ENCODE data around the gene DNASE1.
A peak's percentile ranks its signal among the peaks of the same experiment; 100 is the strongest.
"Not testable (repeated sequence)": the region's sequence is repeated elsewhere in the genome, so short reads cannot be mapped to it uniquely, and the experiment has no call there.

Gene DNASE1

DNA sequence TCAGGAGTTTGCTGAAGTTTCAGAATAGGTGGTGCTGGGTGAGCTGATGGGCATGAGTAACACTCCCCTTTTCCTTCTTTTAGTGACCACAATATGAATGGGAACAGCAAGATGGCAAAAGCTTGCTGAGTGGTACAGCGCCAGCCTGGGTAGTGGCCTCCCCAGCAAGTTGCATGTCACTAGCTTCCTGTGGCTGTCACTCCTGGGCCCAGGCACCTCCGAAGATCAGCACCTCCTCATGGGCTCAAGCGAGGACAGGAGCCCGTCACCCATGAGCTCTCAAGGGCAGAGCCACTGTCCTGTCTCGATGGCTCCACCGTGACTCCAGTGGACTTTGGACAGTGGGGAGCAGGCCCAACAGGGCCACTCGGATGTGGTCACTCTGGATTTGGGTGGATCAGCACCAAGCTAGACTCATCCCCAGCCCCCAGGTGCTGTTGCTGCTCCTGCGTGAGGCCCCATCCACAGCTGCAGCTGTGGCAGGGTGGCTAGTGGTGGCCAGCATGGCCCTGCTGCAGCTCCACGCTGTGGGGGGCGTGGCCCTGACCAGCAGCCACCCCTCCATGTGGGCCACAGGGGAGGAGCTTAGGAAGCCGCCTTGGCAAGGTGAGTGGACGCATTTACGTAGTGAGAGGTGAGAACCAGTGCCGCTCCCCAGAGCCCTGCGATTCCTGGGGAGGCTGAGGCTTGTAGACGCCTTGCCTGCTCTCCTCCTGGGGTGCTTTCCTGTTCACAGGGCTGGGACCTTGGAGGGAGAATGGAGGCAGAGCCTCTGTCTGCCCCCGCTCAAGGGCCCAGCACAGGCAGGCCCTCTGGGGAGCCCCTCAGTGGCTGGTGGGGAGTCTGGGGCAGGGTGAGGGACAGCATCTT is 13.6 kb upstream of the DNASE1 start:
- no peak for DNase-seq (ENCODE audit: low read depth in 2 of 2)

- no peak for DNase-seq (ENCODE audit: low read depth in 2 of 2)
Measured at GRCh38 chr16:3641801-3642396, 12.6 kb upstream of the DNASE1 start.

DNA sequence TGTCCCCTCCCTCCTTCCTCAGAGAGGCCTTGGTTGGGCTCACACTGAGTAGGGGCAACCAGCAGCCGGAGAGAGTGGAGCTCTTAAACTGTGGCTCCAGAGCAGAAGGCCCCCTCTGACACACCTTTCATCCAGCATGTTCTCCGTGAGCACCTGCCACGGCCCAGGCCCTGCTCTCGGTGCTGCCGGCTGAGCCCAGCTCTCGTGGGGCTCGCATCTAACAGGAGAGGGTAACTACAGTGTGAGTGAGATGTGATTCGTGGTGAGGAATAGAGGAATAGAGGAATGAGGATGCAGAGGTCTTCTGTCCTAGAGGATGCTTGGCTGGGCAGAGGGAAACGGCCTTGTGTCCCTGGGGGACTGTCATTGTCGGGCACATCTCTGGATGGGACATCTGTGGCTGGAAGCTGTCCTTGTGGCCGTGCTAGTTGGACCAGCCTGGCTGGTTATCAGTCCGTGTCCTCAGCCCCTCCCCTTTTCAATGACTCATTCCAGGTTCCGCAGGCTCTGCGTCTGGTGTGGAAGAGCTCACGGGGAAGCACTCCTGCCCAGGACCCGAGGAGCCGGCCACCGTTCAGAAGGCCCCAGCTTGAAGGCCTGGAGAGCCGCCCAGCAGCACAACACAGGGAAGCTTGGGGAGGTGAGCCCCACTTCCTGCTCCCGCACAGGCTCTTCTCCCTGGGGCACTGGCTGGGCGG is 11.9 kb upstream of the DNASE1 start:
- DNase-seq (ENCODE audit: low read depth in 2 of 2) = no peak

GRCh38 chr16:3643095-3643730 is 11.3 kb upstream of the DNASE1 start:
- DNase-seq (ENCODE audit: low read depth in 2 of 2) = no peak

GRCh38 chr16:3645108-3645503 is 9.4 kb upstream of the DNASE1 start:
- DNase-seq (ENCODE audit: low read depth in 2 of 2) = no peak

DNA sequence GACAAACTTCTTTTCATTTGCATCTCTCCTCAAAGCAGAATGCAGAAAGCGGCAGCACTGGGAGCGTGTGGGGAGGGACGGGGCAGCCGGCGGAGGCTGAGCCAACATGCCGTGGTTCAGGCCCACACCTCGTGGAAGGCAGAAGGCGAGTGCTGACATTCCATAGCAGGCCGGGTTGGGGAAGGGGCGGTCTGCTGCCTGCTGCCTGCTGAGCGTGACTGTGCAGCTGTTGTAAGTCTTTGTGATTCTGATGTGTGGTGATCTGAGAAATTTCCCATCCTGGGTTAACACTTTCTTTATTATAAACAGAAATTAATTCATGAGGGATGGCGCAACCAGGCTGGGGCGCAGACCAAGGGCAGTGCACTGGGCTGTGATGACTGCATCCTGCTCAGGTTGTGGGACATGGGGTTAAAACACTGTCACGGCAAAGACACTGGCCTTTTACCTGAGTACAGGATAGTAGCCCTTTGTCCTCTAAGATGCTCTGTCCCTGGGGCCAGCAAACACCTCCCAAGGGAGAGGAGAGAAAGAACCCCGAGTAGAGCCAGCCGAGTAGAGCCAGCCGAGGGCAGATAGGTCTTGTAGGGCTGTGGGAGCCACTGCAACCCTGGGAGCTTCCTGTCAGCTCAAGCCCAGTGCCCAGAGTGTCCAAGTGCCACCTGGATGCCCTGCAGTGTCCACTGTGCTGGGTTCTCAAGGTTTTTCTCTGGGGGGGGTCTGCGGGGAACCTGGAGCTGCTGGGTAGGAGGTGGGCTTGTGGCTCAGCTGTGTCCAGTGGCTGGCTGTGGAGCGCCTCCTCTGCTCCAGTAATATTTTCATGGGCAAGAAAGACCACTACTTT is 8.8 kb upstream of the DNASE1 start:
- DNase-seq (ENCODE audit: low read depth in 2 of 2) = no peak

- DNase-seq (ENCODE audit: low read depth in 2 of 2) = no peak
Measured at GRCh38 chr16:3646348-3646920, 8.1 kb upstream of the DNASE1 start.

- no peak for DNase-seq (ENCODE audit: low read depth in 2 of 2)
Measured at GRCh38 chr16:3650631-3651265, 3.7 kb upstream of the DNASE1 start.

GRCh38 chr16:3651461-3652372 is 2.8 kb upstream of the DNASE1 start:
- no peak for DNase-seq (ENCODE audit: low read depth in 2 of 2)

DNA sequence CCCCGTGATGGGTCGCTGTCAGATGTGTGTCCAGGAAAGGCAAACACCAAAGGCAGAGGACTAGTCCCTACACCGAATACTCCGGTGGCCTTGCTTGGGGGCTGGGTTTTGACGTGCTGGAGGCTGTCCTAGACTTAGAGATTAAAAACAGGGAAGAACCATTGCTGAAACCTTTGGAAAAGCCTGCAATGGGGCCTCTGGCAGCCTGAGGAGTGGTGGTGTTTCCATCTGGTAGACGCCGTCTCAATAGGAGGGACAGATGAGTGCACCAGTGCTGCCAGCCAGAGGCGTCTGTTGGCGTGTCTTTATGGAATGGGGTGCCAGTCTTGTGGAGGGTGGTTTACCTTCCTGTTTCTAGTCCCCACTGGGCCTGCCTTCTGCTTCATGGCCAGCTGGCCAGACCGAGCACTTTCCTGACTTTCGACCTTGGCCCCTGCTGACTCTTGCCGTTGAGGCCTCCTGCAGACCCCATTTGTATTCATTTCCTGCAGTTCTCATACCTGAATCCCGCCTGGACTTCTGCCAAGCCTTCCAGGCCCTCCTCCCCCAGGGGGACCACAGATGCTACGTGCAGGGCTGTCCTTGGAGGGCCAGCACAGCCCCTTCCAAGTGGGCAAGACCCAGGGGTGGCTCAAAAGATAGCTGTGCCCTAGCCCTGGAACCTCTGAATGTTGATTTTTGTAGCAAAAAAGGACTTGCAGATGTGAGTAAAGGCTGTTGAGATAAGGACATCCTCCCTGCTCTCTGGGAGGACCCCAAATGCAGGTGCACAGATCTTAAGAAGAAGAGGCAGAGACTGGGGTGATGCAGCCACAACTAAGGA is 1.9 kb upstream of the DNASE1 start:
- DNase-seq (ENCODE audit: low read depth in 2 of 2) = no peak

GRCh38 chr16:3655030-3655395 is 522 bp downstream of the DNASE1 start:
- no peak for DNase-seq (ENCODE audit: low read depth in 2 of 2)

GRCh38 chr16:3655396-3656159 is 1.1 kb downstream of the DNASE1 start:
- DNase-seq (ENCODE audit: low read depth in 2 of 2) = no peak

DNA sequence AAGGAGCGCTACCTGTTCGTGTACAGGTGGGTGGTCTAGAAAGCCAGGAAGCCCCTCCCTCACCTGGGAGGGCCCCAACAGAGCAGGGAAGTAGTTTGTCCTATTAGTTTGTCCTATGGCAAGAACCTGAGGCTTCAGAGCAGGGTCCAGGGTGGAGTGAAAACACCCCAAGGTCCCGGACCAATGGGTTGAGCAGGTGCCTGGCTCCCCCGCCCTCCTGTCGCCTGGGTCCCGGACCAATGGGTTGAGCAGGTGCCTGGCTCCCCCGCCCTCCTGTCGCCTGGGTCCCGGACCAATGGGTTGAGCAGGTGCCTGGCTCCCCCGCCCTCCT is 1.6 kb downstream of the DNASE1 start:
- DNase-seq (ENCODE audit: low read depth in 2 of 2) = not testable (repeated sequence)

- peak in 1 of 2 donors; percentile 21 for DNase-seq (ENCODE audit: low read depth in 2 of 2)
Measured at GRCh38 chr16:3656491-3657468, 2.3 kb downstream of the DNASE1 start.

DNA sequence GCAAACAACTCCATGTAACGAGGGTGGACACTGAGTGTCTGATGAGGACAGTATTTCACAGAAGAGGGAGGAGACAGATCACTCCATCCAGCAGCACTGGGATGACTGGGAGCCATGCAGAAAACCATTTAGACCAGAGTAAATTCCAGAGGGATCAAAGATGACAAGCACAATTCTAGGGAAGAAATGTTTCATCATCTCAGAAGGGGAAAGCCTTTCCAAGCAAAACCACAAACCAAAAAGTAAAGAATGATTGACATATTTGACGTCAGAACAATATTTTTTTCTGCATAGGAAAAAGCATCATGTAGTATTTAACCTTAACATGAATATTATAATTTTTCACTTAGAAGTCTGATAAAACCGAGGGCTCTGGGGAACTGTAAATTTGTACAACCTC is 4.8 kb downstream of the DNASE1 start:
- DNase-seq (ENCODE audit: low read depth in 2 of 2) = no peak

DNA sequence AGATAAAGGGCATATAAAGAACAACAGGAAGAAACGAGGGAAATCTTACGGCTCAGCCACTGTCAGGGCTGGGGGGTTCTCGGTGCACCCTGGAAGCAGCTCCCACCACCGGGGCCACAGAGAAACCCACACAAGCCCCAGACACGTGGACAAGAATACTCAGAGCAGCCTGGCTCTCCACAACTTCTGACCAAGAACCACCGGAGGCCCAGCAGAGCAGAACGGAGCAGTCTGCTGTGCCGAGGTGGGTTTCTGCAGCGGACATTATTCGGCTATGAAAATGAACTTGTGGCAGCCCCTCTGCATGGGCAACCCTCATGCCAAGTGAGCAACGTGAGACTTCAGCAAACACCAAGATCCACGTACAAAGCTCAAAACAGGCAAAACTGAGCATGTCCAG is 6.8 kb downstream of the DNASE1 start:
- no peak for DNase-seq (ENCODE audit: low read depth in 2 of 2)

DNA sequence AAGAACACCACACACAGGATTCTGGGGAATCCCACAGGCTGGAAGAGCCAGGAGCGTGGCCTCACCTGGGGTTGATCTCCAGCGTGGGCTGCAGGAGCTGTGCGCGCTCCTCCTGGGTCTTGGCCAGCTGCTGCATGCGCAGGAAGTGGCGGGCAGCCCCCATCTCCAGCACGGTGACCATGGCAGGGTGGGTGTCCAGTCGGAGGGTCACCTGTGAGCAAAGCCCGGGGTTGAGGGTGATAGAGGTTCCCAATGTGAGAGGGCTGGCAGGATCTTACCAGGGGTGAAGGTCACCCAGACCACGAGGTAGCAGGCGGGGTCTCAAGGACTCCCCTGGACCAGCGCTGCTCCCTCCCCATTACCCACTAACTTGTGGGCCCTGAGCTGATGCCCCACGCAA is 7.4 kb downstream of the DNASE1 start:
- no peak for DNase-seq (ENCODE audit: low read depth in 2 of 2)
